Activated naive CD8-positive, alpha-beta T cell treated with anti-CD3 and anti-CD28 coated beads for 36 hours (primary cell): Measurements from ENCODE around the gene MYO19. TPM values are rescaled to one million over a fixed set of nuclear protein-coding genes. Genes with fewer than 3 reads are reported as not detected.
A peak's percentile ranks its signal among the peaks of the same experiment; 100 is the strongest.
"Not testable (repeated sequence)": the region's sequence is repeated elsewhere in the genome, so short reads cannot be mapped to it uniquely, and the experiment has no call there.

Experiments
- DNase-seq: peaks from one replicate; pipeline ENCODE4 v3.0.0; 2021
- H3K27ac Mint-ChIP-seq: one replicate; pipeline ENCODE4 v1.8.0; 2022; ENCODE audit warnings: mild to moderate bottlenecking, moderate library complexity, mixed read lengths
- H3K27me3 Mint-ChIP-seq: one replicate; pipeline ENCODE4 v1.8.0; 2022; ENCODE audit warnings: mild to moderate bottlenecking, mixed read lengths
- H3K36me3 Mint-ChIP-seq: one replicate; pipeline ENCODE4 v1.8.0; 2021; ENCODE audit warnings: mild to moderate bottlenecking, mixed read lengths
- H3K4me1 Mint-ChIP-seq: one replicate; pipeline ENCODE4 v1.8.0; 2021; ENCODE audit warnings: mixed read lengths
- H3K4me3 Mint-ChIP-seq: one replicate; pipeline ENCODE4 v1.8.0; 2022; ENCODE audit warnings: mild to moderate bottlenecking, moderate library complexity, mixed read lengths
- H3K9me3 Mint-ChIP-seq: one replicate; pipeline ENCODE4 v1.8.0; 2022; ENCODE audit warnings: mixed read lengths
- total RNA-seq, 2 experiments: library from RNA; stranded (reverse); gene quantifications; one replicate each; pipeline ENCODE4 v1.2.3, GENCODE V29; 2021

Gene MYO19
- total RNA-seq, 2 experiments from 2014 or later = 123 to 134 TPM

DNA sequence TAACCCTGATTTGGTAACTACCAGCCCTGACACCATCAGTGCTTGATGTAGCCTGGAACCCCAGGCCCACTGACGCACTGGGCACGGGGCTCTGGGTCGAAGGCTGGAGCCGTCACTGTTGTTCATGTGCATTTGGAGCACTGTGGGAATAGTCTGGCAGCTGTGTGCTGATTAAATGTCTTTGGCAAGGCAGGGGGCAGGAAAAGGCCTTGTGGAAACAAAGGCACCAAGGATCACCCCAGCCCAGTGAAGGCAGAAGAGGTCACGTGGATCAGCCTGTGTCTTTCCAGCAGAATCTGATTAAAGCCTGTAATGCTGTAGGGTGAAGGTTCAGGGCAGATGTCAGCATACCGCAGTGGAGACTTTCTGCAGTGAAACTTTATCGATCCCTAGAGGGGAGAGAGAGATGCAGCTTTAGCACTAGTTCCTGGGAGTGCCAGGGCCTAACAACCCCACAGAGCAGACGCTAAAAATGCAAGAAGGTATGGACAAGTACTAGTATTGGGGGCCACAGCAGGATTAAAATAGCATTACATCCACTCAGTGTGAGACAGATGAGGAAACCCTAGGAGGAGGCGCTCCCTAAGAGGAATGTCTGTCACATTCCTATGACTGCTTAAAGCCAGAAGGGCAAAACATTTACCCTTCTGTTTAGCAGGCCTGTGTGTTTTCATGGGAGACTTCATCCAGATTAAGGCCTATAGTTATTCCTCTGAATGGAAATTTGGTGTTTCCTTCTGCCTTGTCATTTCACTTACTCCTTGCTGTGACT, 38.5 kb downstream of the MYO19 start:
- peaks cover 12% of the 10 kb centered on the region for H3K4me1 Mint-ChIP-seq
- peaks cover 37% of the 10 kb centered on the region for H3K36me3 Mint-ChIP-seq
- no peak for DNase-seq
- H3K27ac Mint-ChIP-seq = no peak overlapping the region
- H3K27me3 Mint-ChIP-seq = no peaks in the 10 kb centered on the region
- no peak overlapping the region for H3K4me3 Mint-ChIP-seq
- no peaks in the 10 kb centered on the region for H3K9me3 Mint-ChIP-seq

DNA sequence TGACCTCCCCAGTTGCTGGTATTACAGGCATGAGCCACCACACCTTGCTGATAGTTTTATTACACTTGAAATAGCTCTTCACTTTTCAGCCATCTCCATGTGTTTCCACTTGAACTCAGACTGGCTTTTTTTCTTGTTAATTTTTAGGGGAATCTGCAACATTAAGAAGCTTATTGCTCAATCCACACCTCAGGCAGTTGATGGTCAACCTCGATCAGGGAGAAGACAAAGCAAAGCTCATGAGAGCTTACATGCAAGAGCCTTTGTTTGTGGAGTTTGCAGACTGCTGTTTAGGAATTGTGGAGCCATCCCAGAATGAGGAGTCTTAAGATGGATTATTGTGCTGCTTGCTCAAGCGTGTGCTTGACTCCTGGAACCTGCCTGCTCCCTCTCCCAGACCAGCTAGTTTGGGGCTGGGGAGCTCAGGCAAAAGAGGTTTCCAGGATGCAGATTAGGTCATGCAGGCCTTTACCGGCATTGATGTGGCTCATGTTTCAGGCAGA, 39.5 kb downstream of the MYO19 start:
- peaks cover 43% of the 10 kb centered on the region for H3K36me3 Mint-ChIP-seq
- H3K27ac Mint-ChIP-seq = no peak overlapping the region
- no peak overlapping the region for H3K4me3 Mint-ChIP-seq

DNA sequence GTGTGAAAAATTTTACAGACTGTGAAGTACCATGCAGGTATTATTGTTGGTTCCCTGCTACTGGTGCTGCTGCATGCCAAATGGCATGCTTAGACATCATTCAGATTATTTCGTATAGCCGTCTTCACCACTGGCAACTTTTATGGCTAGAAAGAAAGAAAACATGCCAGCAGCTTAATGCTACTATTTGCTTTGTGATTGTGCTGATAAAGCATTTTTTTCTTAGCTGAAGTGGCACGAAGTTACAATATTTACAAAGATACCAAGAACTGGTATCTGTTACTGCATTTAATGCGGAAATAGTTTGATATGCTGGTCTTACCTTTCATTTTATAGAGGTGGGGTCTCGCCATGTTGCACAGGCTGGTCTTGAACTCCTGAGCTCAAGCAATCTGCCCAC, 40.0 kb downstream of the MYO19 start:
- DNase-seq = no peak
- Mint-ChIP-seq H3K4me1 (peaks cover 20% of the 10 kb centered on the region), H3K4me3 (no peak overlapping the region), H3K9me3 (no peaks in the 10 kb centered on the region), H3K27ac (no peak overlapping the region), H3K27me3 (no peaks in the 10 kb centered on the region), H3K36me3 (peaks cover 47% of the 10 kb centered on the region)

More for the DNA sequence above, 39.5 kb downstream of the MYO19 start:
- H3K4me1 Mint-ChIP-seq = peaks cover 17% of the 10 kb centered on the region
- DNase-seq = no peak
- H3K9me3 Mint-ChIP-seq = no peaks in the 10 kb centered on the region
- H3K27me3 Mint-ChIP-seq = no peaks in the 10 kb centered on the region

DNA sequence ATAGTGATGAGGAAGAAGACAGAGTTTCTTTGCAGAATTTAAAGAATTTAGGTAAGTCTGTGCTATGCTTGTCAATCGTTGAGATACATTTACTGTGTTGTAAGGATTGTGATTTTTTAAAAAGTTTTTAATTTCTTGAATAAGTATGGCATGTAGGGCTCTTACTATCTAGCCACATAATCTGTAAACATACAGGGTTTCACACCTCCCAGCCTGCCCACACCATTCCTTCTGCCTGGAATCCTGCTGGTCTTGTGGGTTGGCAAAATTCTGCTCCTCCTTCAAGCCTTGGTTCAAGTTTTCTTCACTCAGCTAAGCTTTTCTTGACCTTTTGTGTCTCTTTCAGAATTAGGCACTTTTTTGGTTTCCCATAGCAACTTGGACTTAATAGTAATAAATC, 40.7 kb downstream of the MYO19 start:
- DNase-seq = no peak
- H3K4me3 Mint-ChIP-seq = no peak overlapping the region
- H3K9me3 Mint-ChIP-seq = no peaks in the 10 kb centered on the region
- no peak overlapping the region for H3K27ac Mint-ChIP-seq
- no peaks in the 10 kb centered on the region for H3K27me3 Mint-ChIP-seq
- peaks cover 52% of the 10 kb centered on the region for H3K36me3 Mint-ChIP-seq
- peaks cover 24% of the 10 kb centered on the region for H3K4me1 Mint-ChIP-seq

DNA sequence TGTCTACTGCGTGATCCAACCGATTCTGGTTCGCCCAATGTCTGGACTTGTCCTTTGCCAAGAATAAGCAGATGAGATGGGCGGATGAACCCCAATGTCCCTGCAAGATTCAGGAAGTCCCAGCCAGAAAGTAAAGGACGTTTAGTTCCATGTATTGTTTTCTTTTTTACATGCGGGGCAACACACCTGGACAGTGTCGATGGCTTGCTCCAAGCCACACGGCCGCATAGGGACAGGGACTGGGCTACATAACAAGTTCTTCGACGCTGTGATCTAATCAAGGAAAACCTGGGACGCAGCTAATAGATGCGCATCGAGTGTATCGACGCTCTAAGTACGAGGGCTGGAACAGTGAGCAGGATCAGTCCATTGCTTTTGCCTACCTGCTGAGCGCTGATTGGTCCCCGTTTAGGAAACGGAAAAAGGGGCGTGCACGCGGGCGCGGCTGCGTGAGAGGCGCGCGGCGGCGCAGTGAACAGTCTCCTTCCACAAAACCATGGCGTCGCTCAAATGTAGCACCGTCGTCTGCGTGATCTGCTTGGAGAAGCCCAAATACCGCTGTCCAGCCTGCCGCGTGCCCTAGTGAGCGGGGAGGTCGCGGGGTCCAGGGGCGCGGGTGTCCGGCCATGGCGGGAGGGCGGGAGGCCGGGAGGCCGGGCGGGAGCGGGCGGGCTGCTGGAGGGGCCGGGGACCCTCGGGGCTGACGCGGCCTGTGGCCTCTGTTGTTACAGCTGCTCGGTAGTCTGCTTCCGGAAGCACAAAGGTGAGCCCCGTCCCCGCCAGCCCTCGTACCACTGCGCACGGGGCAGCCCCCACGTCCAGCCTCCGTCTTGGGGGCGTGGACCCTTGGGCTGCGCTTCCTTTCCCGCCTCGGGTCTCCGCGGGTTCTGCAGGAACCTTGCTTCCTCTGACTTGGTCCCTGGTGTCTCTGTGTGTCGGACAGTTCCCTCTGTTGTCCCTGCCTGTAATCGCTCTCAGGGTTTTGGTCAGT, 48.2 kb downstream of the MYO19 start, which contains the start of gene ZNHIT3:
ZNHIT3 (plus strand) TSS at position 478 of the 991 bp plus-strand sequence; CDS start at position 497, 19 bp downstream.
- no peaks in the 10 kb centered on the region for H3K9me3 Mint-ChIP-seq
- peak within 1 kb of the TSS; percentile 98 for H3K4me3 Mint-ChIP-seq
- H3K36me3 Mint-ChIP-seq = peaks cover 30% of the 10 kb centered on the region
- H3K27ac Mint-ChIP-seq = peak within 1 kb of the TSS; percentile 98
- peaks cover 13% of the 10 kb centered on the region for H3K27me3 Mint-ChIP-seq
- DNase-seq = peak; percentile 90
- peaks cover 39% of the 10 kb centered on the region for H3K4me1 Mint-ChIP-seq

DNA sequence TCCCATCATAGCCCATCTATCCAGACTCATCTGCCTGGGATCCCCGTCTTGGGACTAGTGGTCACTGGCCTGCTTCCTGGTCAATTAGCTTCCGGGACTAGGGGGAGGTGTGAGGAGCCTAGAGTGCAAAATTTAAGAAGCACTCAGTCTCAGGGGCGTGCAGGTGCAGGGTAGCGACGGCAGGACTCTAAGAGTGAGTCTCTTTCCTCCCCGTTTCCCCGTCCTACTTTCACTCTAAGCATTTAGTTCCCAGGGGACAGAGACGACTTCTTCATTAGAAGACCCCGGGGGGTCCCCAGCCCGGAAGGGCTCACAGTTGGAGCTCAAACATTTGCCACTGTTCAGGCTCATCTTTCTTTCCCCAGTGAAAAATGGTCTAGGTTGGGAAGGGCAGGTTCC, 48.9 kb downstream of the MYO19 start:
- peaks cover 34% of the 10 kb centered on the region for H3K4me1 Mint-ChIP-seq
- peak overlapping the region; percentile 98 for H3K27ac Mint-ChIP-seq
- DNase-seq = no peak
- H3K27me3 Mint-ChIP-seq = peaks cover 19% of the 10 kb centered on the region
- H3K9me3 Mint-ChIP-seq = no peaks in the 10 kb centered on the region
- peak overlapping the region; percentile 98 for H3K4me3 Mint-ChIP-seq
- peaks cover 25% of the 10 kb centered on the region for H3K36me3 Mint-ChIP-seq

DNA sequence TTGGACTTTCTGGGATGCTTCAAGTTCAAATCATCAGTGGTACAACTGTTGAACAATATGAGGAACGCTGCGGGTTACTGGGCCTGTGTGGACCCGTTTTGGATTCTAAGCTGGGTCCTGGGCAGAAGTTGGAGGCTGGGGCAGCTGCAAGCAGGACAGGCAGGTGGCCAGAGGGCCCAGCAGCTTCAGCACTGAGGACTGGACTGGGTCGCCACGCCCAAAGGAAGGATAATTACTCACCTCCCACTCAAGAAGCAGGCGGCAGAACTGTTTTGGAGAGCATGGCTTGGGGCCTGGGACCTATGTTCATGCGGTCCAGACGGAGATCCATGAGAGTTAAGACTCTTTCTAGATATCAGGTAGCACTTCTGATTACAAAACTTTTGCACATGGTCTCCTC, 49.6 kb downstream of the MYO19 start:
- H3K4me1 Mint-ChIP-seq = peaks cover 30% of the 10 kb centered on the region
- H3K27ac Mint-ChIP-seq = no peak overlapping the region
- H3K9me3 Mint-ChIP-seq = no peaks in the 10 kb centered on the region
- peaks cover 23% of the 10 kb centered on the region for H3K27me3 Mint-ChIP-seq
- peaks cover 24% of the 10 kb centered on the region for H3K36me3 Mint-ChIP-seq
- peak overlapping the region; percentile 98 for H3K4me3 Mint-ChIP-seq
- DNase-seq = no peak

DNA sequence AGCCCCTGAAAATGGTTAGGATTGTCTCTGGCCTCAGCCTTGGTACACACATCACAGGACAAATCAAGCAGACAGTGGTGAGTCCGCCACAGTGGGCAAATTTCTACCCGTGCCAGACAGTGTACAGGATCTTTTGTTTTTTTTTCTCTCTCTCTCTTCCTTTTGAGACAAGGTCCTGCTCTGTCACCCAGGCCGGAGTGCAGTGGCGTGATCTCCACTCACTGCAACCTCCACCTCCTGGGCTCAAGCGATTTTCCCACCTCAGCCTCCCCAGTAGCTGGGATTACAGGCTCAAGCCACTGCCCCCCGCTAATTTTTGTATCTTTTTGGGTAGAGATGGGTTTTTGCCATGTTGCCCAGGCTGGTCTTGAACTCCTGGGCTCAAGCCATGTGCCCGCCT, 50.6 kb downstream of the MYO19 start:
- Mint-ChIP-seq H3K27me3 (peaks cover 23% of the 10 kb centered on the region), H3K36me3 (peaks cover 17% of the 10 kb centered on the region), H3K4me1 (peaks cover 24% of the 10 kb centered on the region)
- not testable (repeated sequence) for H3K27ac Mint-ChIP-seq, DNase-seq, H3K4me3 Mint-ChIP-seq, H3K9me3 Mint-ChIP-seq

DNA sequence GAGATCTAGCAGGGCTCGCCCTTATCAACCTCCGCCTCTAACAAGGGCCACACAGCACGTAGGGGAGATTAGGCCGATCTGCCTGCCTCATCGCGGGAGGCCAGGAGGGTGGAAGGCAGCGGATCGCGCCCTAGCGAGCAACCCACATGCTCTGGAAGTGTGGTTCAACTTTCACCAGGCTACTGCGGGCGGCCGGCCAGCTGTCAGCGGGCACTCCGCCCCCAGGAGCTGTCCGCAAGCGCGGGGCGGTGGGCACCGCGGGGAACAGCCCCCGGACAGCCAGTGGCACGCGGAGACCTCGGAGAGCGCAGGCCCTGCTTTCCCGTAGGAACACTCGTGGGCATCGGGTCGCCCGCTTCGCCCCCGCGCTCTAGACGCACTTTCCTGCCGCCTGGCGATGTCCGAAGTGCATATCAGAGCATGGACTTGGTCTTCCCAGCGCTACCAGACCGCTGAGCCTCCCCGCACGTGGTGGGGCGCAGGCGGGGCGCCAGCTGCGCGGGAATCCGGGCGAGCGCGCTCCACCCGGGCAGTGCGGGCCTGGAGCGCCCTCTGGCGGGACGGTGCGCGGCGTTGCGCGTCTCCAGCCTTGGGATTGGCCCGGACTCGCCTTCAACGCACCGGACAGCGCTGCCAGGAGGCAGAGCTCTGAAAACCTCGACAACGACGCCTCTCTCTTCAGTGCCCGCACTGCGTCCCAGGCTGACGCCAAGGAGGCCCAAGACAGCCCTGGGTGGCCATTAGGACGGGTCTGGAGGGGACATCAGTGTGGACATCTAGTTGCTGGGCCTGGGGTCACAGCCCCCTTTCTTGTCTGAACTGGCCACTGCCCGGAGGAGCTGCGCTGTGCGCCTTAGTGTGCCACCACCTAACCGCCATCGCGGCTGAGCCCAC, 51.8 kb downstream of the MYO19 start:
- H3K4me1 Mint-ChIP-seq = peaks cover 19% of the 10 kb centered on the region

DNA sequence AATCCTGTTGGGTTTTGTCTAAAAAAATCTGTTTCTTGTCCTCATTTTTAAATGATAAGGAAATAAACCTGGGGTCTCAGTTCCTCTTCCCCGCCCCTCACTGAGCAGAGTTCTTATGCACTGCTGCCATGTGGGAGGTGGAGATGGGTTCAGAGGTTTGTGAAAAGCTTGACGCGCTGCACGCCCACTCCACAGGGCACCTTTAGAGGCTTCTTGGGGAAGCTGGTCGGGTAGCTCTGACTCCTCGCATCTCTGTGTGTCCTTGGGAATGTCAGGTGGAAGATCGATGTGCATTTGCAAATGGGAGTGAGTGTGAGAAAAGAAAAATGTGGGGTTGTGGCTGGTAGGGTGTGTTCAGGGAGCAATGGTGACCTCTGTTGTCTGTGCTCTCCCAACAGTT, 52.8 kb downstream of the MYO19 start:
- DNase-seq = no peak
- Mint-ChIP-seq H3K4me1 (peaks cover 11% of the 10 kb centered on the region), H3K9me3 (no peaks in the 10 kb centered on the region), H3K27me3 (peaks cover 33% of the 10 kb centered on the region), H3K4me3 (no peak overlapping the region), H3K36me3 (peaks cover 6% of the 10 kb centered on the region), H3K27ac (no peak overlapping the region)

More for the DNA sequence above, 51.8 kb downstream of the MYO19 start:
- H3K27me3 Mint-ChIP-seq = peaks cover 23% of the 10 kb centered on the region
- no peak overlapping the region for H3K4me3 Mint-ChIP-seq
- peak; percentile 87 for DNase-seq
- peaks cover 13% of the 10 kb centered on the region for H3K36me3 Mint-ChIP-seq
- peak overlapping the region; percentile 11 for H3K27ac Mint-ChIP-seq
- no peaks in the 10 kb centered on the region for H3K9me3 Mint-ChIP-seq

DNA sequence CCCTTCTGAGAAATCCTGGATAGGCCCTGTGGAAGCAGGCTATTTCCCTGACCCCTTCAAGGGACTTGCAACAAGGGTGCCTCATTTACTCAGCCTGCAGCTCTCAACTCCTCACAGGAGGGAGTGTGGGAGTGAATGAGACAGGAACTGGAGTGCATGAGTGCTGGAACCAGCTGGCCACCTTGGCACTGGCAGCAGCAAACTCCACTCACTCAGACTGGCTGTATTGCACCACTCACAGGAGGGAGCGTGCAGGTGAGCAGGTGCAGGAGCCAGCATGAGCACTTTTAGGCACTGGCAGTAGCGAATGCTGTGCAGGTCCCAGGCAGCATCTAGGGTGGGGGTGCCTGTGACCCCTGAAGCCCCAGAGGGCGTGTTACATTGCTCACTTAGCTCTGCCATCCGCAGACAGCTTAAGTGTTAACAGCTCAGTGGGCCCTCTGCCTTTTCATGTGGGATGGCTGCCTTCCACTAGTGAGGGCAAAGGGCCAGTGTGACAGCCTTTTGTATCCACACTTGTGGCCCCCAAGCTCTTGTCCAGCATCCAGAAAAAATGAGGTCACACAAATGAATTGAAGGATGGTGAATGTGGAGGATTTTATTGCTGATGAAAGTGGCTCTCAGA, 59.2 kb downstream of the MYO19 start:
- Mint-ChIP-seq H3K9me3 (no peaks in the 10 kb centered on the region), H3K4me3 (no peak overlapping the region), H3K36me3 (peaks cover 4% of the 10 kb centered on the region), H3K27ac (no peak overlapping the region), H3K27me3 (peaks cover 26% of the 10 kb centered on the region), H3K4me1 (no peaks in the 10 kb centered on the region)
- DNase-seq = no peak

DNA sequence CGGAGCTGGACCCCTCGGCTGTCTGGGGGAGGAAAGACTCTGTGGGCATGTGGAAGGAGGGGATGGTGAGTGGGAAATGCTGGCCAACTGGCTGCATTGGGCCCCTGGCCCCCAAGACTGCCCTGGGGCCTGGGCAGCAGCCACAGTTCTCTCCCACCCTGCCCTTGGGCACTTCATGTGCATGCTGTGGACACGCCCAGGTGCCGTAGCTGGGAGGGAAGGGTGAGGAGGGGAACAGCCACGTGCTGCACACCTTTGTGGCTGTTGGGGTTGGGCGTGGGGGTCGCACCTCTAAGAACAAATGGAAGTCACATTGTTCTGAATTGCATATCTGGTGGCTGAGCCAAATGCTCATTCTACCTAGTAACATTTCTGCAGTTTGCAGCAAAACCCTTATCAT, 60.1 kb downstream of the MYO19 start:
- Mint-ChIP-seq H3K4me3 (no peak overlapping the region), H3K27ac (no peak overlapping the region), H3K4me1 (no peaks in the 10 kb centered on the region), H3K27me3 (peaks cover 26% of the 10 kb centered on the region), H3K36me3 (no peaks in the 10 kb centered on the region), H3K9me3 (no peaks in the 10 kb centered on the region)
- DNase-seq = no peak

DNA sequence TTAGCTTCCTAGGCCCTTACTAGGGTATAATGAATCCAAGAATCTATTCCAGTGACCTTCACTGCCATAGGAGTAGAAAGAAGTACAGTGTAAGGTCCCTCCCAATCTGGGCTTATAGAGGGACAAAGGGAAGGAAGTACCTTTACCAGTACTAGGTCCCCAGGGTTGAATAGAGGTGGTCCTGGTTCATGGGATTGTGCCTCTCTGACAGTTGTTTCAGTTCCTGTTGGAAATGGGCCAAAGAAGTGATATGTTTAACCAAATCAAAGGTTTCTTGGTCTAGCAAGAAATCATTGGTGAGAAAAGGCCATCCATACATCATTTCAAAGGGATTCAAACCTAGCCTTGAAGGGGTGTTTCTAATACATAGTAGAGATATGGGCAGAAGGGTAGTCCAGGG, 64.2 kb downstream of the MYO19 start:
- Mint-ChIP-seq H3K36me3 (no peaks in the 10 kb centered on the region), H3K27me3 (peaks cover 42% of the 10 kb centered on the region), H3K4me1 (no peaks in the 10 kb centered on the region), H3K27ac (no peak overlapping the region), H3K4me3 (no peak overlapping the region), H3K9me3 (no peaks in the 10 kb centered on the region)
- DNase-seq = no peak

DNA sequence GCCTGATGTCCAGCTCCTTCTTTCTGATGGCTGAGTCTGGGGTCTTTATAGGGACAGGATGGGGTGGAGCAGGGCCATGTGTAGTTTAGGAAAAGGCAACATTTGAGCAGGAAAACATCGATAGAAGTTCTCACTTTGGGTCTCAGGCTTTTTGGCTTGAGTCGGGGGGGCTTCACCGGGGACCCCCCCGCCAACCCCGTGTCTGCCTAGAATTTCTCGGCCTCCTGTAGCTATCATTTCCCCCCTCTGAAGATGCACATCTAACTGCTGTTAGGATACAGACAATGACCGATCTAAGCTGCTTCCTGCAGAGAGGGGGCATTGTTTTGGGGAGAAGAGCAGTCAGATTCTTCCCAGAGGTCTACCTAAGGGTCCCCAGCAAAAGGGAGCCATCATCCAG, 64.9 kb downstream of the MYO19 start:
- H3K36me3 Mint-ChIP-seq = no peaks in the 10 kb centered on the region

More for the DNA sequence above, 64.9 kb downstream of the MYO19 start:
- Mint-ChIP-seq H3K4me3 (no peak overlapping the region), H3K27ac (no peak overlapping the region), H3K9me3 (no peaks in the 10 kb centered on the region), H3K27me3 (peaks cover 47% of the 10 kb centered on the region), H3K4me1 (no peaks in the 10 kb centered on the region)
- no peak for DNase-seq
